HG02973 (cell line): ENCODE measurements around the gene F5.

ENCODE experiments used
- ATAC-seq: cut with Tn5 transposase; IDR thresholded peaks from one replicate; pipeline ENCODE4 v1.9.1; 2021; ENCODE audit warnings: moderate library complexity; ENCODE audit not compliant: unreplicated experiment

The F5 gene

GRCh38 chr1:169484101-169484500, 102.2 kb downstream of the F5 start:
- ATAC-seq, result no peak

GRCh38 chr1:169483500-169483966, 102.7 kb downstream of the F5 start:
- ATAC-seq, result no peak

- ATAC-seq, result no peak
Observed at GRCh38 chr1:169479363-169480066, 106.8 kb downstream of the F5 start.

- ATAC-seq, result no peak
Observed at GRCh38 chr1:169478094-169478672, 108.1 kb downstream of the F5 start.

GRCh38 chr1:169475806-169476387, 110.4 kb downstream of the F5 start:
- no peak for ATAC-seq

- no peak for ATAC-seq
Observed at GRCh38 chr1:169474302-169474995, 111.8 kb downstream of the F5 start.

DNA sequence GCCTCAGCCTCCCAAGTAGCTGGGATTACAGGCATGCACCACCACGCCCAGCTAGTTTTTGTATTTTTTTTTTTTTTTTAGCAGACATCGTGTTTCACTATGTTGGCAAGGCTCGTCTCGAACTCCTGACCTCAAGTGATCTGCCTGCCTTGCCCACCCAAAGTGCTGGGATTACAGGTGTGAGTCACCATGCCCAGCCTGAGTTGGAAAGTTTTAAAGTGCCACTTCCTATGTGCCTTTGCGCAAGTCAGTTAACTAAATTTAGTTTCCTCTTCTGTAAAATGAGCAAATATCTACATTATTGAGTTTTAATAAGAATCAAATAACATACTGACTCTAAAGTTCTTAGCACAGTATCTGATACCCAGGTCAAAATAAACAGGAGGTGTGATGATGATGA, 112.9 kb downstream of the F5 start:
- ATAC-seq, result no peak

DNA sequence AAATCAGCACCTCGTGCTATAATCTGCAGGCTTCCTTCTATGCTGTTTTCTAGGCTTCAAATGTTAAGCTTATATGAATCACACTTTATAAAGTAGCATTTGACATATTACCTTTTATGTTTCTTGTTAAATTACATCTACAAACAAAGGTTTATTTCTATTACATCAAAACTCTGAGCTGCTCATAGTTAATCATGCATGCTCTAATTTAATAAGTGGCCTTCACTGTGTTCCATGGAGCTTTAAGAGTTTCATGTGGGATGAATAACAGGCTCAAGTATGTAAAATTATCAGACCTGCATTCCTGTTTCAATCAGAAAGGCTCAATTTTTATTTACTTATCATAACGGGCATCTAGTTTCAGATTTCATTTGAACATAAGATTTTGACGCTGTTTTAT, 113.5 kb downstream of the F5 start:
- ATAC-seq, result no peak

DNA sequence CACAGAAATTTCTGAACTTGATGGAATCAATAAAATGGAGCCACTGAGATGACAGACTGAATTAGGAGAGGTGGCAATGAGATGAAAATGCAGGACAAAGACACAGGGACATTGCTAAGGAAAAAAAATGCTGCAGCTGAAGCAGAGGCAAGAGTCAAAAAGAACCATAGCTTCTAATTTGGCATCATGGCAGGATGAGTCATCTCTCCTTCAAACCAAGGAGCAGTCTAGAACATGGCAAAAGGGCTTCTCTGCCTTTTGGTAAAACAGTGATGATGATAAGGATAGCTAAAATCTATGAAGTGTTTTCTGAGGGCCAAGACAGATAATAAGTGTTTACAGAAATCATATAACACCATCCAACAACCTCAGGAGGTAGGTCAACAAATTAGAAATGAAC, 117.3 kb downstream of the F5 start:
- no peak for ATAC-seq

GRCh38 chr1:169466259-169467230, 119.7 kb downstream of the F5 start:
- no peak for ATAC-seq

- no peak for ATAC-seq
Observed at GRCh38 chr1:169465281-169465680, 121.0 kb downstream of the F5 start.
